Measurements from ENCODE around the gene LMAN2.
"Not testable (repeated sequence)": the region's sequence is repeated elsewhere in the genome, so short reads cannot be mapped to it uniquely, and the experiment has no call there.

Gene LMAN2

GRCh38 chr5:177307544-177308363, 43.7 kb downstream of the LMAN2 start:
- CTCF ChIA-PET: interaction anchor here (0.9 to 5.6 kb wide), 12 partner anchors 8 to 194 kb away, joined by 3 to 42 read pairs (median 8); partner anchors contain the start of gene RGS14
- POLR2A ChIA-PET: interaction anchor here (1.6 kb wide), 1 partner anchor 54 kb away, joined by 5 read pairs; no protein-coding TSS in a partner anchor
- peak in 2 of 3 donors; percentile 46 to 60 for DNase-seq
- H3K27ac ChIP-seq (ENCODE audit: insufficient read depth in 1 of 2, low read depth in 1 of 2, low read length in 2 of 2, poor library complexity in 1 of 2, severe bottlenecking in 2 of 2): peak overlapping the region; percentile 44 to 76
- no peaks in the 10 kb centered on the region for H3K27me3 ChIP-seq (replicated peaks in 2 of 5; ENCODE audit: control insufficient read depth in 4 of 5, insufficient read depth in 5 of 5, low read length in 4 of 5)
- peaks cover 0 to 38% (median 7%) of the 10 kb centered on the region in 4 experiments for H3K36me3 ChIP-seq (ENCODE audit: control insufficient read depth in 4 of 4, insufficient read depth in 4 of 4, low read length in 3 of 4)
- peaks cover 11 to 96% (median 90%) of the 10 kb centered on the region in 4 experiments for H3K4me1 ChIP-seq (ENCODE audit: control extremely low read depth in 1 of 4, control insufficient read depth in 4 of 4, insufficient read depth in 4 of 4, low read length in 3 of 4)
- H3K9me3 ChIP-seq (ENCODE audit: control extremely low read depth in 1 of 5, control insufficient read depth in 4 of 5, insufficient read depth in 2 of 5, low read depth in 1 of 5, low read length in 4 of 5): no peaks in the 10 kb centered on the region
- WGBS (ENCODE audit: insufficient coverage): 80% methylated on average over 29 of the region's 43 CpGs
- H3K4me3 ChIP-seq (ENCODE audit: control insufficient read depth in 1 of 7, extremely low read depth in 1 of 7, insufficient read depth in 4 of 7, low read depth in 2 of 7, low read length in 6 of 7): peak overlapping the region in 3 of 7 experiments; percentile 3 to 69 (median 19)

GRCh38 chr5:177306674-177307543, 44.6 kb downstream of the LMAN2 start:
- Histone ChIP-seq H3K9me3 (ENCODE audit: control extremely low read depth in 1 of 5, control insufficient read depth in 4 of 5, insufficient read depth in 2 of 5, low read depth in 1 of 5, low read length in 4 of 5) (no peaks in the 10 kb centered on the region), H3K4me1 (ENCODE audit: control extremely low read depth in 1 of 4, control insufficient read depth in 4 of 4, insufficient read depth in 4 of 4, low read length in 3 of 4) (peaks cover 14 to 96% (median 92%) of the 10 kb centered on the region in 4 experiments), H3K4me3 (ENCODE audit: control insufficient read depth in 1 of 7, extremely low read depth in 1 of 7, insufficient read depth in 4 of 7, low read depth in 2 of 7, low read length in 6 of 7) (peak overlapping the region in 4 of 7 experiments; percentile 19 to 69 (median 44)), H3K27ac (ENCODE audit: insufficient read depth in 1 of 2, low read depth in 1 of 2, low read length in 2 of 2, poor library complexity in 1 of 2, severe bottlenecking in 2 of 2) (peak overlapping the region; percentile 44 to 76), H3K36me3 (ENCODE audit: control insufficient read depth in 4 of 4, insufficient read depth in 4 of 4, low read length in 3 of 4) (peaks cover 0 to 40% (median 7%) of the 10 kb centered on the region in 4 experiments), H3K27me3 (replicated peaks in 2 of 5; ENCODE audit: control insufficient read depth in 4 of 5, insufficient read depth in 5 of 5, low read length in 4 of 5) (no peaks in the 10 kb centered on the region)
- WGBS (ENCODE audit: insufficient coverage): 35% methylated on average over 7 of the region's 15 CpGs
- POLR2A ChIA-PET: interaction anchor here (0.6 to 1.6 kb wide), 2 partner anchors 37 to 54 kb away, joined by 4 to 5 read pairs; no protein-coding TSS in a partner anchor
- CTCF ChIA-PET: interaction anchor here (1.0 to 5.6 kb wide), 8 partner anchors 9 to 195 kb away, joined by 3 to 42 read pairs (median 22); partner anchors contain the start of gene RGS14
- DNase-seq: peak; percentile 81 to 93 (median 92)

DNA sequence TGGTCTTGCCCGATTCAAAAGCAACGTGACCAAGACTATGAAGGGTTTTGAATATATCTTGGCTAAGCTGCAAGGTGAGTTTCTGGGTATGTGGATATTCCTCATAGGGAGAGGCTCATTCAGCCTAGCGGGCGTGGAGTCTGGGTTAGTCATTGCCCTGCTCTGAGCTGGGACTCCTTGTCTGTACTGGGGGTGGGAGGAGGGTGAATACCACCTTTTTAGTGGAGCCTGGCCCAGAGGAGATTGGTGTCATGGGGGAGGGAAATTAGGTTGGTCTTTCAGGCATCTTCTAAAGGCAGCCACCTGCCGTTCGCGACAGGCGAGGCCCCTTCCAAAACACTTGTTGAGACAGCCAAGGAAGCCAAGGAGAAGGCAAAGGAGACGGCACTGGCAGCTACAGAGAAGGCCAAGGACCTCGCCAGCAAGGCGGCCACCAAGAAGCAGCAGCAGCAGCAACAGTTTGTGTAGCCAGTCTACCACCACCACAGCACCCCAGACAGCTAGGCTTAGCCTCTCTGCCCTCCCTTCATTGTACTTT, 45.3 kb downstream of the LMAN2 start:
- ChIA-PET POLR2A (interaction anchor here (0.6 kb wide), 1 partner anchor 38 kb away, joined by 4 read pairs; no protein-coding TSS in a partner anchor), CTCF (interaction anchor here (1.2 to 5.6 kb wide), 2 partner anchors 10 to 14 kb away, joined by 5 to 32 read pairs; no protein-coding TSS in a partner anchor)
- H3K9me3 ChIP-seq (ENCODE audit: control extremely low read depth in 1 of 5, control insufficient read depth in 4 of 5, insufficient read depth in 2 of 5, low read depth in 1 of 5, low read length in 4 of 5); H3K27ac ChIP-seq (ENCODE audit: insufficient read depth in 1 of 2, low read depth in 1 of 2, low read length in 2 of 2, poor library complexity in 1 of 2, severe bottlenecking in 2 of 2); H3K27me3 ChIP-seq (replicated peaks in 2 of 5; ENCODE audit: control insufficient read depth in 4 of 5, insufficient read depth in 5 of 5, low read length in 4 of 5); DNase-seq: not testable (repeated sequence)
- 97% methylated on average over 6 of the region's 11 CpGs for WGBS (ENCODE audit: insufficient coverage)
- peaks cover 0 to 47% (median 9%) of the 10 kb centered on the region in 4 experiments for H3K36me3 ChIP-seq (ENCODE audit: control insufficient read depth in 4 of 4, insufficient read depth in 4 of 4, low read length in 3 of 4)
- H3K4me1 ChIP-seq (ENCODE audit: control extremely low read depth in 1 of 4, control insufficient read depth in 4 of 4, insufficient read depth in 4 of 4, low read length in 3 of 4): peaks cover 20 to 96% (median 93%) of the 10 kb centered on the region in 4 experiments
- peak overlapping the region in 3 of 7 experiments; percentile 13 to 69 (median 39) for H3K4me3 ChIP-seq (ENCODE audit: control insufficient read depth in 1 of 7, extremely low read depth in 1 of 7, insufficient read depth in 4 of 7, low read depth in 2 of 7, low read length in 6 of 7)

- Histone ChIP-seq H3K27me3 (replicated peaks in 2 of 5; ENCODE audit: control insufficient read depth in 4 of 5, insufficient read depth in 5 of 5, low read length in 4 of 5) (no peaks in the 10 kb centered on the region), H3K36me3 (ENCODE audit: control insufficient read depth in 4 of 4, insufficient read depth in 4 of 4, low read length in 3 of 4) (peaks cover 2 to 42% (median 9%) of the 10 kb centered on the region in 4 experiments), H3K9me3 (ENCODE audit: control extremely low read depth in 1 of 5, control insufficient read depth in 4 of 5, insufficient read depth in 2 of 5, low read depth in 1 of 5, low read length in 4 of 5) (no peaks in the 10 kb centered on the region), H3K4me1 (ENCODE audit: control extremely low read depth in 1 of 4, control insufficient read depth in 4 of 4, insufficient read depth in 4 of 4, low read length in 3 of 4) (peaks cover 28 to 95% (median 92%) of the 10 kb centered on the region in 4 experiments), H3K27ac (ENCODE audit: insufficient read depth in 1 of 2, low read depth in 1 of 2, low read length in 2 of 2, poor library complexity in 1 of 2, severe bottlenecking in 2 of 2) (peak overlapping the region; percentile 64 to 81), H3K4me3 (ENCODE audit: control insufficient read depth in 1 of 7, extremely low read depth in 1 of 7, insufficient read depth in 4 of 7, low read depth in 2 of 7, low read length in 6 of 7) (peak overlapping the region; percentile 60 to 97 (median 86))
- 57% methylated on average over 16 of the region's 19 CpGs for WGBS (ENCODE audit: insufficient coverage)
- ChIA-PET POLR2A (no interaction called here), CTCF (interaction anchor here (1.3 kb wide), 1 partner anchor 56 kb away, joined by 3 read pairs; no protein-coding TSS in a partner anchor)
- DNase-seq: no peak
Measured at GRCh38 chr5:177304392-177305119, 46.9 kb downstream of the LMAN2 start.

GRCh38 chr5:177303925-177304391, 47.5 kb downstream of the LMAN2 start:
- H3K36me3 ChIP-seq (ENCODE audit: control insufficient read depth in 4 of 4, insufficient read depth in 4 of 4, low read length in 3 of 4): peaks cover 2 to 37% (median 9%) of the 10 kb centered on the region in 4 experiments
- 0% methylated on average over 17 of the region's 25 CpGs for WGBS (ENCODE audit: insufficient coverage)
- ChIA-PET CTCF (interaction anchor here (0.7 to 1.2 kb wide), 3 partner anchors 13 to 32 kb away, joined by 3 to 4 read pairs (median 3); no protein-coding TSS in a partner anchor), POLR2A (interaction anchor here (0.6 kb wide), 1 partner anchor 143 kb away, joined by 3 read pairs; no protein-coding TSS in a partner anchor)
- peak overlapping the region; percentile 60 to 97 (median 86) for H3K4me3 ChIP-seq (ENCODE audit: control insufficient read depth in 1 of 7, extremely low read depth in 1 of 7, insufficient read depth in 4 of 7, low read depth in 2 of 7, low read length in 6 of 7)
- no peak for DNase-seq
- peaks cover 29 to 95% (median 92%) of the 10 kb centered on the region in 4 experiments for H3K4me1 ChIP-seq (ENCODE audit: control extremely low read depth in 1 of 4, control insufficient read depth in 4 of 4, insufficient read depth in 4 of 4, low read length in 3 of 4)
- peak overlapping the region; percentile 64 to 81 for H3K27ac ChIP-seq (ENCODE audit: insufficient read depth in 1 of 2, low read depth in 1 of 2, low read length in 2 of 2, poor library complexity in 1 of 2, severe bottlenecking in 2 of 2)
- no peaks in the 10 kb centered on the region for H3K9me3 ChIP-seq (ENCODE audit: control extremely low read depth in 1 of 5, control insufficient read depth in 4 of 5, insufficient read depth in 2 of 5, low read depth in 1 of 5, low read length in 4 of 5)
- H3K27me3 ChIP-seq (replicated peaks in 2 of 5; ENCODE audit: control insufficient read depth in 4 of 5, insufficient read depth in 5 of 5, low read length in 4 of 5): no peaks in the 10 kb centered on the region
